H9 (cell line): ENCODE results near the gene FAM149A. TPM values are rescaled to one million over a fixed set of nuclear protein-coding genes. Genes with fewer than 3 reads are reported as not detected.

Experiments
- DNase-seq: peaks from one replicate; pipeline ENCODE4 v3.0.0-alpha.2; 2017
- H2AFZ ChIP-seq: one replicate; pipeline ENCODE4 v1.6.1; 2013; ENCODE audit warnings: mild to moderate bottlenecking, low read length, control low read depth, moderate library complexity
- H2AK5ac ChIP-seq: 2 replicates; pipeline ENCODE4 v1.6.1; 2013; ENCODE audit warnings: low read length, control low read depth, mixed read lengths; ENCODE audit not compliant: insufficient read length
- H2BK120ac ChIP-seq: one replicate; pipeline ENCODE4 v1.6.1; 2013; ENCODE audit warnings: low read depth, mild to moderate bottlenecking, low read length, control low read depth, inconsistent platforms; ENCODE audit not compliant: poor library complexity, severe bottlenecking
- H2BK12ac ChIP-seq: 2 replicates; pipeline ENCODE4 v1.6.1; 2013; ENCODE audit warnings: low read length, control low read depth, mixed read lengths, low read depth; ENCODE audit not compliant: insufficient read length
- H2BK15ac ChIP-seq: 2 replicates; pipeline ENCODE4 v1.6.1; 2013; ENCODE audit warnings: low read depth, low read length, control low read depth
- H2BK20ac ChIP-seq: one replicate; pipeline ENCODE4 v1.6.1; 2013; ENCODE audit warnings: low read depth, mild to moderate bottlenecking, low read length, control low read depth, inconsistent platforms; ENCODE audit not compliant: poor library complexity, severe bottlenecking
- H2BK5ac ChIP-seq: 2 replicates; pipeline ENCODE4 v1.6.1; 2013; ENCODE audit warnings: low read length, control low read depth, mixed read lengths; ENCODE audit not compliant: insufficient read length
- H3K14ac ChIP-seq: 2 replicates; pipeline ENCODE4 v1.6.1; 2013; ENCODE audit warnings: low read length, control low read depth; ENCODE audit not compliant: insufficient read depth
- H3K18ac ChIP-seq: 2 replicates; pipeline ENCODE4 v1.6.1; 2013; ENCODE audit warnings: low read depth, mild to moderate bottlenecking, mixed read lengths, low read length, control low read depth; ENCODE audit not compliant: insufficient read length
- H3K23ac ChIP-seq: 2 replicates; pipeline ENCODE4 v1.6.1; 2013; ENCODE audit warnings: low read length, control low read depth, mixed read lengths, low read depth; ENCODE audit not compliant: insufficient read length
- H3K23me2 ChIP-seq: 2 replicates; pipeline ENCODE4 v1.6.1; 2013; ENCODE audit warnings: low read depth, mild to moderate bottlenecking, mixed read lengths, low read length, control low read depth; ENCODE audit not compliant: insufficient read length, poor library complexity, severe bottlenecking
- H3K27ac ChIP-seq: 2 replicates; pipeline ENCODE4 v1.5.1; 2013; ENCODE audit warnings: low read length, control low read depth, mixed read lengths, low read depth; ENCODE audit not compliant: insufficient read length
- H3K27me3 ChIP-seq: 2 replicates; pipeline ENCODE4 v1.6.1; 2013; ENCODE audit warnings: low read length, control low read depth, inconsistent platforms; ENCODE audit not compliant: insufficient read depth
- H3K4ac ChIP-seq: 2 replicates; pipeline ENCODE4 v1.6.1; 2013; ENCODE audit warnings: low read depth, mild to moderate bottlenecking, control low read depth, inconsistent platforms, low read length, moderate library complexity
- H3K4me1 ChIP-seq: 2 replicates; pipeline ENCODE4 v1.6.1; 2013; ENCODE audit warnings: low read length, control low read depth, inconsistent platforms; ENCODE audit not compliant: insufficient read depth
- H3K4me2 ChIP-seq: 2 replicates; pipeline ENCODE4 v1.6.1; 2013; ENCODE audit warnings: low read length, control low read depth, mixed read lengths; ENCODE audit not compliant: insufficient read length, insufficient read depth
- H3K56ac ChIP-seq: 2 replicates; pipeline ENCODE4 v1.6.1; 2013; ENCODE audit warnings: low read depth, mild to moderate bottlenecking, mixed read lengths, low read length, control low read depth; ENCODE audit not compliant: insufficient read length
- H3K79me1 ChIP-seq: 2 replicates; pipeline ENCODE4 v1.6.1; 2013; ENCODE audit warnings: low read depth, mild to moderate bottlenecking, moderate library complexity, low read length, control low read depth, inconsistent platforms; ENCODE audit not compliant: insufficient read depth, poor library complexity, severe bottlenecking
- H3K79me2 ChIP-seq: 2 replicates; pipeline ENCODE4 v1.6.1; 2013; ENCODE audit warnings: low read length, control low read depth, inconsistent platforms; ENCODE audit not compliant: insufficient read depth
- H3K9ac ChIP-seq: 2 replicates; pipeline ENCODE4 v1.6.1; 2013; ENCODE audit warnings: low read length, control low read depth, mixed read lengths; ENCODE audit not compliant: insufficient read length; ENCODE audit errors: extremely low read depth
- H3K9me3 ChIP-seq: one replicate; pipeline ENCODE4 v1.6.1; 2013; ENCODE audit warnings: low read depth, low read length, inconsistent platforms; ENCODE audit not compliant: control insufficient read depth
- H3T11ph ChIP-seq: one replicate; pipeline ENCODE4 v1.6.1; 2013; ENCODE audit warnings: mild to moderate bottlenecking, low read length, control low read depth, inconsistent platforms
- H4K20me1 ChIP-seq: one replicate; pipeline ENCODE4 v1.6.1; 2013; ENCODE audit not compliant: control insufficient read depth, insufficient read length, insufficient read depth
- H4K5ac ChIP-seq: 2 replicates; pipeline ENCODE4 v1.6.1; 2013; ENCODE audit warnings: low read depth, mild to moderate bottlenecking, mixed read lengths, low read length, control low read depth; ENCODE audit not compliant: insufficient read length
- H4K8ac ChIP-seq: replicated peaks from 2 replicates; pipeline ENCODE4 v1.6.1; 2013; ENCODE audit warnings: low read length, control low read depth, mixed read lengths, low read depth; ENCODE audit not compliant: insufficient read length
- H4K91ac ChIP-seq: 2 replicates; pipeline ENCODE4 v1.6.1; 2013; ENCODE audit warnings: low read depth, mild to moderate bottlenecking, moderate library complexity, mixed read lengths, low read length, control low read depth; ENCODE audit not compliant: insufficient read length
- H3K27ac Mint-ChIP-seq, 3 experiments: 2 replicates in 2 of 3; 3 replicates in 1 of 3; pipeline ENCODE4 v1.8.0; 2020 to 2021; ENCODE audit warnings: mixed read lengths in 3 of 3, mild to moderate bottlenecking in 1 of 3, moderate library complexity in 1 of 3
- H3K27me3 Mint-ChIP-seq: 2 replicates; pipeline ENCODE4 v1.8.0; 2021; ENCODE audit warnings: low read depth, mild to moderate bottlenecking, moderate library complexity, mixed read lengths
- H3K36me3 Mint-ChIP-seq, 3 experiments: 2 replicates in 2 of 3; 3 replicates in 1 of 3; pipeline ENCODE4 v1.8.0; 2020 to 2021; ENCODE audit warnings: low read depth in 3 of 3, mixed read lengths in 3 of 3; ENCODE audit not compliant: insufficient read depth in 1 of 3
- H3K4me1 Mint-ChIP-seq, 2 experiments: 2 replicates each; pipeline ENCODE4 v1.8.0; 2020; ENCODE audit warnings: mixed read lengths in 2 of 2
- H3K4me3 Mint-ChIP-seq, 2 experiments: 2 replicates in 1 of 2; 3 replicates in 1 of 2; pipeline ENCODE4 v1.8.0; 2020 to 2021; ENCODE audit warnings: mild to moderate bottlenecking in 2 of 2, mixed read lengths in 2 of 2, moderate library complexity in 1 of 2
- H3K9me3 Mint-ChIP-seq, 2 experiments: 2 replicates in 1 of 2; 3 replicates in 1 of 2; pipeline ENCODE4 v1.8.0; 2020; ENCODE audit warnings: mild to moderate bottlenecking in 2 of 2, mixed read lengths in 2 of 2, moderate library complexity in 1 of 2
- WGBS: extraction: QIAGEN DNeasy Blood & Tissue Kit; methylation state at CpG from one replicate; pipeline ENCODE4 v1.1.7; 2013; ENCODE audit warnings: missing lambda C conversion rate, low lambda C conversion rate, mixed read lengths; ENCODE audit not compliant: insufficient read length; ENCODE audit errors: extremely low coverage; 5-methylcytosine and 5-hydroxymethylcytosine counted together
- total RNA-seq: library from RNA; stranded (reverse); gene quantifications from 2 replicates; pipeline ENCODE4 v1.2.1, GENCODE V29; 2021
- TF ChIP-seq, protein P1 (sequence below): fragments of 200-600 bp; sonication (generic); conservative IDR thresholded peaks from 3 replicates; pipeline ENCODE4 v1.8.0; 2021; ENCODE audit warnings: antibody characterized with exemption, mild to moderate bottlenecking

Gene FAM149A
- total RNA-seq, 1 experiment from 2014 or later, result 5.9 TPM

DNA sequence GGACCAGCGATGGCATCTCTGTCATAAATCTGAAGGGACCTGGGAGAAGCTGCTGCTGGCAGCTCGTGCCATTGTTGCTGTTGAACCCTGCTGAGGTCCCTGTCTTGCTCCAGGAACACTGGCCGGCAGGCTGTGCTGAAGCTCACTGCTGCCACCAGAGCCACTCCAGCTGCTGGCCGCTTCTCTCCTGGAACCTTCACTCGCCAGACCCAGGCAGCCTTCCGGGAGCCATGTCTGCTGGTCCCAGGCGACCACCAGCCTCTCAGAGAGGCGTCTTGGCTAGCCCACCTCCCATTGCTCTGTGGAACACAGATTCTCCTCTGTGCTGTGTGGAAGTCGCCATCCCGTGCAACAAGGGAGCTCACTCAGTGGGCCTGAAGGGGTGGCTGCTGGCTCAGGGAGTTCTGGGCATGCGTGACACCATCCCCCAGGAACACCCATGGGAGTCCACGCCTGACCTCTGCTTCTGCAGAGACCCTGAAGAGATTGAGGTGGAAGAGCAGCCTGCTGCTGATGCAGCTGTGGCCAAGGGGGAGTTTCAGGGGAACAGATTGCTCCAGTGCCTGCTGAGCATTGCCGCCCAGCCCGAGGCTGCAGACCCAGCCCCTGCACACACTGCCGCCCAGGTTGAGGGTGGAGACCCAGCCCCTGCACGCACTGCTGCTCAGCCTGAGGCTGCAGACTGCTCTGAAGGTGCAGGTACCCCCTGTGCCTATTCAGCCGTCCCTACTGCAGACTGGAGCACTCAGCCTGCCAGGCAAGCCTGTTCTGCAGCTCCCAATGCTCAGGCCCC is 53.7 kb downstream of the FAM149A start:
- TF ChIP-seq, protein P1, sequence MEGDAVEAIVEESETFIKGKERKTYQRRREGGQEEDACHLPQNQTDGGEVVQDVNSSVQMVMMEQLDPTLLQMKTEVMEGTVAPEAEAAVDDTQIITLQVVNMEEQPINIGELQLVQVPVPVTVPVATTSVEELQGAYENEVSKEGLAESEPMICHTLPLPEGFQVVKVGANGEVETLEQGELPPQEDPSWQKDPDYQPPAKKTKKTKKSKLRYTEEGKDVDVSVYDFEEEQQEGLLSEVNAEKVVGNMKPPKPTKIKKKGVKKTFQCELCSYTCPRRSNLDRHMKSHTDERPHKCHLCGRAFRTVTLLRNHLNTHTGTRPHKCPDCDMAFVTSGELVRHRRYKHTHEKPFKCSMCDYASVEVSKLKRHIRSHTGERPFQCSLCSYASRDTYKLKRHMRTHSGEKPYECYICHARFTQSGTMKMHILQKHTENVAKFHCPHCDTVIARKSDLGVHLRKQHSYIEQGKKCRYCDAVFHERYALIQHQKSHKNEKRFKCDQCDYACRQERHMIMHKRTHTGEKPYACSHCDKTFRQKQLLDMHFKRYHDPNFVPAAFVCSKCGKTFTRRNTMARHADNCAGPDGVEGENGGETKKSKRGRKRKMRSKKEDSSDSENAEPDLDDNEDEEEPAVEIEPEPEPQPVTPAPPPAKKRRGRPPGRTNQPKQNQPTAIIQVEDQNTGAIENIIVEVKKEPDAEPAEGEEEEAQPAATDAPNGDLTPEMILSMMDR, result no peak
- H3K27ac ChIP-seq, result no peak overlapping the region
- no peaks in the 10 kb centered on the region for H3K79me1 ChIP-seq
- no peak overlapping the region for H2AK5ac ChIP-seq
- Mint-ChIP-seq H3K4me3 (no peak overlapping the region), H3K4me1 (peaks cover 8 to 9% of the 10 kb centered on the region in 2 experiments), H3K27me3 (no peaks in the 10 kb centered on the region), H3K9me3 (no peaks in the 10 kb centered on the region), H3K36me3 (peaks cover 7 to 32% (median 13%) of the 10 kb centered on the region in 3 experiments; a peak in 6 of 7 replicates), H3K27ac (no peak overlapping the region)
- H3K14ac ChIP-seq, result no peak overlapping the region
- 0 out of 2 replicates have a peak, but pooled peaks cover 2% of the 10 kb centered on the region for H3K4me1 ChIP-seq
- H3K4me2 ChIP-seq, result no peak overlapping the region
- H3T11ph ChIP-seq, result no peak overlapping the region
- H4K8ac ChIP-seq, result no peak overlapping the region
- no peak overlapping the region for H4K91ac ChIP-seq
- no peak overlapping the region for H2AFZ ChIP-seq
- H3K9ac ChIP-seq, result no peak overlapping the region
- no peak overlapping the region for H3K4ac ChIP-seq
- H2BK120ac ChIP-seq, result no peak overlapping the region
- no peak overlapping the region for H2BK20ac ChIP-seq
- no peaks in the 10 kb centered on the region for H3K79me2 ChIP-seq
- no peak overlapping the region for H2BK15ac ChIP-seq
- no peak overlapping the region for H4K5ac ChIP-seq
- no peaks in the 10 kb centered on the region for H3K9me3 ChIP-seq
- no peak for DNase-seq
- no peak overlapping the region for H2BK12ac ChIP-seq
- no peaks in the 10 kb centered on the region for H3K27me3 ChIP-seq
- no peaks in the 10 kb centered on the region for H4K20me1 ChIP-seq
- H3K18ac ChIP-seq, result no peak overlapping the region
- H3K23me2 ChIP-seq, result peaks cover 3% of the 10 kb centered on the region
- WGBS, result no CpG with 5 or more reads among the region's 17 CpGs
- no peak overlapping the region for H3K23ac ChIP-seq
- no peak overlapping the region for H3K56ac ChIP-seq
- no peak overlapping the region for H2BK5ac ChIP-seq
